Smooth muscle cell (in vitro differentiated cells): Measurements from ENCODE around the gene CUL4B. TPM values are rescaled to one million over a fixed set of nuclear protein-coding genes. Genes with fewer than 3 reads are reported as not detected.
A peak's percentile ranks its signal among the peaks of the same experiment; 100 is the strongest.

ENCODE experiments used
- DNase-seq: peaks from one replicate; lab custom pipeline; 2025; ENCODE audit not compliant: unreplicated experiment; lab: John Stamatoyannopoulos, UW
- H2AFZ ChIP-seq: fragments of 200-600 bp; sonication (generic); 2 replicates; pipeline ENCODE4 v1.6.0; 2016; ENCODE audit warnings: antibody characterized with exemption, low read depth, mild to moderate bottlenecking
- H3F3A ChIP-seq: fragments of 200-600 bp; sonication (generic); 2 replicates; pipeline ENCODE4 v1.6.0; 2017; ENCODE audit warnings: antibody characterized with exemption, low read depth
- H3K27ac ChIP-seq: fragments of 200-600 bp; sonication (generic); 2 replicates; pipeline ENCODE4 v1.5.1; 2016; ENCODE audit warnings: low read depth, mild to moderate bottlenecking
- H3K27me3 ChIP-seq: fragments of 200-600 bp; sonication (generic); 2 replicates; pipeline ENCODE4 v1.6.1; 2016; ENCODE audit warnings: low read depth, mild to moderate bottlenecking
- H3K36me3 ChIP-seq: fragments of 200-600 bp; sonication (generic); 2 replicates; pipeline ENCODE4 v1.5.1; 2016; ENCODE audit warnings: low read depth
- H3K4me1 ChIP-seq: fragments of 200-600 bp; sonication (generic); 2 replicates; pipeline ENCODE4 v1.5.1; 2016; ENCODE audit warnings: low read depth
- H3K4me2 ChIP-seq: fragments of 200-600 bp; sonication (generic); 2 replicates; pipeline ENCODE4 v1.6.0; 2016; ENCODE audit warnings: mild to moderate bottlenecking
- H3K4me3 ChIP-seq: fragments of 200-600 bp; sonication (generic); 2 replicates; pipeline ENCODE4 v1.5.1; 2016; ENCODE audit warnings: mild to moderate bottlenecking
- H3K79me2 ChIP-seq: fragments of 200-600 bp; sonication (generic); 2 replicates; pipeline ENCODE4 v1.6.0; 2016; ENCODE audit warnings: low read depth, mild to moderate bottlenecking
- H3K9ac ChIP-seq: fragments of 200-600 bp; sonication (generic); 2 replicates; pipeline ENCODE4 v1.6.0; 2016; ENCODE audit warnings: low read depth
- H3K9me3 ChIP-seq: fragments of 200-600 bp; sonication (generic); replicated peaks from 2 replicates; pipeline ENCODE4 v1.5.1; 2016; ENCODE audit warnings: low read depth
- H4K20me1 ChIP-seq: fragments of 200-600 bp; sonication (generic); 2 replicates; pipeline ENCODE4 v1.6.0; 2016; ENCODE audit warnings: low read depth
- WGBS: methylation state at CpG from one replicate; pipeline ENCODE4 v1.1.7; 2016; ENCODE audit warnings: low lambda C conversion rate; 5-methylcytosine and 5-hydroxymethylcytosine counted together
- polyA plus RNA-seq: library from polyadenylated mRNA; unstranded; fragments of >200 nt; fragmentation: Nextera tagmentation; extraction: Ambion mirVana; gene quantifications from 2 replicates; pipeline ENCODE4 v1.2.1, GENCODE V29; 2016
- total RNA-seq: library from RNA; depleted of rRNA; stranded (reverse); fragments of >200 nt; gene quantifications from 2 replicates; pipeline ENCODE4 v1.2.3, GENCODE V29; 2014
- TF ChIP-seq, protein P1 (sequence below): fragments of 200-600 bp; sonication (generic); IDR thresholded peaks from 2 replicates; pipeline ENCODE4 v1.5.1; 2017; ENCODE audit warnings: borderline replicate concordance, mild to moderate bottlenecking, antibody characterized with exemption; ENCODE audit not compliant: insufficient read depth, poor library complexity, severe bottlenecking

The CUL4B gene
- total and polyA plus RNA-seq, 2 experiments from 2014 or later: 13.1 to 49.6 TPM

GRCh38 chrX:120486786-120487185 is 74.0 kb downstream of the CUL4B start:
- no peaks in the 10 kb centered on the region for H3K4me1 ChIP-seq
- no peaks in the 10 kb centered on the region for H3K9me3 ChIP-seq
- TF ChIP-seq, protein P1, sequence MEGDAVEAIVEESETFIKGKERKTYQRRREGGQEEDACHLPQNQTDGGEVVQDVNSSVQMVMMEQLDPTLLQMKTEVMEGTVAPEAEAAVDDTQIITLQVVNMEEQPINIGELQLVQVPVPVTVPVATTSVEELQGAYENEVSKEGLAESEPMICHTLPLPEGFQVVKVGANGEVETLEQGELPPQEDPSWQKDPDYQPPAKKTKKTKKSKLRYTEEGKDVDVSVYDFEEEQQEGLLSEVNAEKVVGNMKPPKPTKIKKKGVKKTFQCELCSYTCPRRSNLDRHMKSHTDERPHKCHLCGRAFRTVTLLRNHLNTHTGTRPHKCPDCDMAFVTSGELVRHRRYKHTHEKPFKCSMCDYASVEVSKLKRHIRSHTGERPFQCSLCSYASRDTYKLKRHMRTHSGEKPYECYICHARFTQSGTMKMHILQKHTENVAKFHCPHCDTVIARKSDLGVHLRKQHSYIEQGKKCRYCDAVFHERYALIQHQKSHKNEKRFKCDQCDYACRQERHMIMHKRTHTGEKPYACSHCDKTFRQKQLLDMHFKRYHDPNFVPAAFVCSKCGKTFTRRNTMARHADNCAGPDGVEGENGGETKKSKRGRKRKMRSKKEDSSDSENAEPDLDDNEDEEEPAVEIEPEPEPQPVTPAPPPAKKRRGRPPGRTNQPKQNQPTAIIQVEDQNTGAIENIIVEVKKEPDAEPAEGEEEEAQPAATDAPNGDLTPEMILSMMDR: no peak
- no peaks in the 10 kb centered on the region for H3K27me3 ChIP-seq
- H3K79me2 ChIP-seq: no peaks in the 10 kb centered on the region
- H3K4me2 ChIP-seq: no peak overlapping the region
- H3K9ac ChIP-seq: no peak overlapping the region
- DNase-seq: no peak
- WGBS: 80% methylated on average over 9 of the region's 9 CpGs
- no peak overlapping the region for H3K27ac ChIP-seq
- H4K20me1 ChIP-seq: no peaks in the 10 kb centered on the region
- H3K36me3 ChIP-seq: no peaks in the 10 kb centered on the region
- H2AFZ ChIP-seq: no peak overlapping the region
- H3F3A ChIP-seq: no peaks in the 10 kb centered on the region
- H3K4me3 ChIP-seq: no peak overlapping the region

DNA sequence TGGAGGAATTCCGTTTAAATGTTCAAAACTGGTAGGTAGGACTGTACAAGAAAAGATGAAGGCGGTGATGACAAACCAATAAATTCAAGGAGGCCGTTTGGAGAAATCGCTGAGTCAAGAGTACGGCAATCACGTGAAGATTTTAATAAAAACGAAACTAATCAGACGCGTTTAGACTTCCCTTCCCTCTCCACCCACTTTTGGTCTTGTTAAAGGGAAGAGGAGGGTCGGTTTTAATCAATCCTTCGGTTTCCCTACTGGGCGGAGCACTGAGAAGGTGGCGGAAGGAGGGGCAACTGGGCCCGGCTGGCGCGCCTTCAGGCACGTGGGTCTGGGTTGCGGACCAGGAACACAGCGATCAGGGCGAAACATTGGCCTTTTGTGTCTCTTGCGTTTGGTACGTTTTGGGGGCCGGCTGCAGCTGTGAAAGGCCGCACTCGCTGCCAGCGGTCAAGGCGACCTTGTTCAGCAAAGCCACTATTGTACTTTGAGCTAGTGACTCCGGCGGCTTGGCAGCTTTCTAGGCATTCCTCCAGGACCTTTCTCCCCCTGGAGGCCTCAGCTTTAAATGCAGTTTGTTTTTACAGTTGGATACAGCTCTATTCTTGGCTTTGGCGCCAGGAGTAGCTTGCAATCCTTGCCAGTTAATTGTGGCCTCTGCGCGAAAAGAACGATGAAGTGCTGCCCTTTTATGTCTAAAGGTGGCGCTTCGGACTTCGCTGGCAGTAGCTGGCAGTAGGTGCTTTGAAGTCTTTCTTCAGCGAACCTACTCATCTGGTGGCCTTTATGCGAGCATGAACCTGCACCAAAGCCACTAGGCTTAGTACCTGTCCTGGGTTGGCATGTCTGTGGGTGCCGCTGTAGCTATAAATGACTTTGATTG is 74.9 kb downstream of the CUL4B start:
- TF ChIP-seq, protein P1: peak; percentile 45
- Histone ChIP-seq H3K4me3 (peak overlapping the region; percentile 53), H3K27ac (no peak overlapping the region), H3K9me3 (no peaks in the 10 kb centered on the region), H3K36me3 (no peaks in the 10 kb centered on the region), H3K9ac (peak overlapping the region; percentile 27), H2AFZ (peak overlapping the region; percentile 95), H3K79me2 (no peaks in the 10 kb centered on the region), H3K27me3 (no peaks in the 10 kb centered on the region), H4K20me1 (no peaks in the 10 kb centered on the region), H3F3A (no peaks in the 10 kb centered on the region), H3K4me1 (no peaks in the 10 kb centered on the region), H3K4me2 (peak overlapping the region; percentile 75)
- peak; percentile 36 for DNase-seq
- WGBS: 53% methylated on average over 39 of the region's 39 CpGs

- H3K36me3 ChIP-seq: no peaks in the 10 kb centered on the region
- no peaks in the 10 kb centered on the region for H3K9me3 ChIP-seq
- WGBS: 72% methylated on average over 3 of the region's 3 CpGs
- peak overlapping the region; percentile 95 for H2AFZ ChIP-seq
- H3K4me3 ChIP-seq: peak overlapping the region; percentile 53
- H3F3A ChIP-seq: no peaks in the 10 kb centered on the region
- H4K20me1 ChIP-seq: no peaks in the 10 kb centered on the region
- no peaks in the 10 kb centered on the region for H3K27me3 ChIP-seq
- H3K4me1 ChIP-seq: no peaks in the 10 kb centered on the region
- H3K79me2 ChIP-seq: no peaks in the 10 kb centered on the region
- no peak overlapping the region for H3K27ac ChIP-seq
- DNase-seq: no peak
- peak overlapping the region; percentile 75 for H3K4me2 ChIP-seq
- peak overlapping the region; percentile 27 for H3K9ac ChIP-seq
- TF ChIP-seq, protein P1: no peak
Observed at GRCh38 chrX:120485315-120485637, 75.5 kb downstream of the CUL4B start.

DNA sequence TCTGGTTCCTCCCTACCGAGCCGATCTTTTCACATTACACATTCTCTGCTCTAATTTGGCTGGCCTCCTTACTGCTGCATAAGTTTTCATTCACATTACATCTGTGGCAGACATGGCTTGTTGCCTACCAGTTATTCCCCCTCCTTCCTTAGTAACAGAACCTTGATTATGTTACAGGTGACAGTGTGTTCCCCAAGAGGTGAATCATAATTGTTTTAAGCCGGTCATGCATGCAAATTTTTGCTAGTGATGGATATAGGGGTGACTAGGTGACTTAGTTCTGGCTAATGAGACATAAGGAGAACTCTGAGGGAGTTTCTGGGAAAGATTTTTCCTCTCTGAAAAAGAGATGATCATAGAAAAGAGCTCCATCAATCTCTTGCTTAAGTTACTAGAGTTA is 83.3 kb downstream of the CUL4B start:
- Histone ChIP-seq H3K4me1 (no peaks in the 10 kb centered on the region), H3K27me3 (no peaks in the 10 kb centered on the region), H3K4me3 (no peak overlapping the region), H3K9ac (no peak overlapping the region), H4K20me1 (no peaks in the 10 kb centered on the region), H3K27ac (no peak overlapping the region), H2AFZ (no peak overlapping the region), H3K79me2 (no peaks in the 10 kb centered on the region), H3K9me3 (no peaks in the 10 kb centered on the region), H3F3A (no peaks in the 10 kb centered on the region), H3K4me2 (no peak overlapping the region), H3K36me3 (no peaks in the 10 kb centered on the region)
- WGBS: 74% methylated on average over 3 of the region's 3 CpGs
- DNase-seq: no peak
- TF ChIP-seq, protein P1: no peak
